H1 (cell line): Measurements from ENCODE around the gene GTF2IRD1.

Experiments used
- EZH2 ChIP-seq: fragments of 200-600 bp; sonication (generic); IDR thresholded peaks from 2 replicates; pipeline ENCODE4 v1.7.1; 2012; ENCODE audit warnings: low read depth, mild to moderate bottlenecking, moderate library complexity, low read length, inconsistent platforms; ENCODE audit not compliant: severe bottlenecking
- POLR2A ChIP-seq, 2 experiments: IDR thresholded peaks; 1 replicate in 1 of 2; 2 replicates in 1 of 2; pipeline ENCODE4 v1.6.1; 2011; ENCODE audit warnings: low read depth in 2 of 2, low read length in 2 of 2, mild to moderate bottlenecking in 2 of 2; ENCODE audit errors: control extremely low read depth in 1 of 2
- SIN3A ChIP-seq, 2 experiments: IDR thresholded peaks in 1 of 2; conservative IDR thresholded peaks in 1 of 2; 2 replicates each; pipeline ENCODE4 v1.6.1; 2011 to 2012; ENCODE audit warnings: low read length in 2 of 2, improper control_type of control experiment in 1 of 2, low read depth in 1 of 2, mild to moderate bottlenecking in 1 of 2
- TEAD4 ChIP-seq: IDR thresholded peaks from 2 replicates; pipeline ENCODE4 v1.6.1; 2012; ENCODE audit warnings: low read depth, low read length, inconsistent platforms, mixed read lengths
- TF ChIP-seq, protein P1 (sequence below), 3 experiments: IDR thresholded peaks; 1 replicate in 2 of 3; 2 replicates in 1 of 3; pipeline versions ENCODE4 v1.5.1 to v1.6.1; 2011; ENCODE audit warnings: low read length in 3 of 3, mild to moderate bottlenecking in 3 of 3, inconsistent platforms in 2 of 3, low read depth in 1 of 3, moderate library complexity in 1 of 3; ENCODE audit not compliant: insufficient read depth in 1 of 3; ENCODE audit errors: control extremely low read depth in 1 of 3

DNA sequence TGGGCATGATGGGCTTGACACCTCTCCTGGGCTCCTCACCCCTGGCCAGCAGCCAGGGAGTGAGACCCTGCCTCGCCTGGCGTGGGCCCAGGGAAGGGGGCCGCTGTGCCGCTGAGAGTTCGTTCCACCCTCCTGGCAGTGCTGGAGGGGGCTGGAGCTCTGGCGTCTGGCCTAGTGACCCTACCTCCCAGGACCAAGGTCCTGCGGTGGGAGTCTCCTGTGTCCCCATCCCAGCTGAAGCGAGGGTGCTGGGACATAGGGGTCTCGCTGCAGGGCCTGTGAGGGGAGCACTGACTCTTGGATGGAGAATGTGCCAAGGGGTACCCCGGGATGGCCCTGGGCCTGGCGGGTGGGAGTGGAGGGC lies 1.2 kb downstream of the GTF2IRD1 start:
- TF ChIP-seq POLR2A (IDR thresholded peaks at IDR 0.05; ENCODE audit: control extremely low read depth in 1 of 2, low read depth in 2 of 2, low read length in 2 of 2): no peak
- TF ChIP-seq, protein P1, sequence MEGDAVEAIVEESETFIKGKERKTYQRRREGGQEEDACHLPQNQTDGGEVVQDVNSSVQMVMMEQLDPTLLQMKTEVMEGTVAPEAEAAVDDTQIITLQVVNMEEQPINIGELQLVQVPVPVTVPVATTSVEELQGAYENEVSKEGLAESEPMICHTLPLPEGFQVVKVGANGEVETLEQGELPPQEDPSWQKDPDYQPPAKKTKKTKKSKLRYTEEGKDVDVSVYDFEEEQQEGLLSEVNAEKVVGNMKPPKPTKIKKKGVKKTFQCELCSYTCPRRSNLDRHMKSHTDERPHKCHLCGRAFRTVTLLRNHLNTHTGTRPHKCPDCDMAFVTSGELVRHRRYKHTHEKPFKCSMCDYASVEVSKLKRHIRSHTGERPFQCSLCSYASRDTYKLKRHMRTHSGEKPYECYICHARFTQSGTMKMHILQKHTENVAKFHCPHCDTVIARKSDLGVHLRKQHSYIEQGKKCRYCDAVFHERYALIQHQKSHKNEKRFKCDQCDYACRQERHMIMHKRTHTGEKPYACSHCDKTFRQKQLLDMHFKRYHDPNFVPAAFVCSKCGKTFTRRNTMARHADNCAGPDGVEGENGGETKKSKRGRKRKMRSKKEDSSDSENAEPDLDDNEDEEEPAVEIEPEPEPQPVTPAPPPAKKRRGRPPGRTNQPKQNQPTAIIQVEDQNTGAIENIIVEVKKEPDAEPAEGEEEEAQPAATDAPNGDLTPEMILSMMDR (IDR thresholded peaks at IDR 0.05; ENCODE audit: control extremely low read depth in 1 of 3, insufficient read depth in 1 of 3, low read depth in 1 of 3, low read length in 3 of 3): no peak
- TF ChIP-seq EZH2: no peak
- no peak for TF ChIP-seq SIN3A (conservative IDR thresholded peaks at IDR 0.05 in 1 of 2, IDR thresholded peaks at IDR 0.05 in 1 of 2; ENCODE audit: low read depth in 1 of 2, low read length in 2 of 2)
- no peak for TF ChIP-seq TEAD4
